ENCODE results near the gene SESN3.

GRCh38 chr11:95148938-95149337 is 82.1 kb downstream of the SESN3 start:
- no peak for TF ChIP-seq CTCF (IDR thresholded peaks at IDR 0.05)
- no peak for TF ChIP-seq POLR2A (IDR thresholded peaks at IDR 0.05)

Data from right lobe of liver (tissue), 4 donors.